ENCODE results near the gene ATAD1.

- no peak for TF ChIP-seq NFYB (CRISPR knock-in tag; conservative IDR thresholded peaks at IDR 0.05; ENCODE audit: low read depth)
- TF ChIP-seq, protein P1, sequence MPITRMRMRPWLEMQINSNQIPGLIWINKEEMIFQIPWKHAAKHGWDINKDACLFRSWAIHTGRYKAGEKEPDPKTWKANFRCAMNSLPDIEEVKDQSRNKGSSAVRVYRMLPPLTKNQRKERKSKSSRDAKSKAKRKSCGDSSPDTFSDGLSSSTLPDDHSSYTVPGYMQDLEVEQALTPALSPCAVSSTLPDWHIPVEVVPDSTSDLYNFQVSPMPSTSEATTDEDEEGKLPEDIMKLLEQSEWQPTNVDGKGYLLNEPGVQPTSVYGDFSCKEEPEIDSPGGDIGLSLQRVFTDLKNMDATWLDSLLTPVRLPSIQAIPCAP (CRISPR knock-in tag; IDR thresholded peaks at IDR 0.05) = no peak
- no peak for TF ChIP-seq CTCF (IDR thresholded peaks at IDR 0.05)
- TF ChIP-seq, protein P2, sequence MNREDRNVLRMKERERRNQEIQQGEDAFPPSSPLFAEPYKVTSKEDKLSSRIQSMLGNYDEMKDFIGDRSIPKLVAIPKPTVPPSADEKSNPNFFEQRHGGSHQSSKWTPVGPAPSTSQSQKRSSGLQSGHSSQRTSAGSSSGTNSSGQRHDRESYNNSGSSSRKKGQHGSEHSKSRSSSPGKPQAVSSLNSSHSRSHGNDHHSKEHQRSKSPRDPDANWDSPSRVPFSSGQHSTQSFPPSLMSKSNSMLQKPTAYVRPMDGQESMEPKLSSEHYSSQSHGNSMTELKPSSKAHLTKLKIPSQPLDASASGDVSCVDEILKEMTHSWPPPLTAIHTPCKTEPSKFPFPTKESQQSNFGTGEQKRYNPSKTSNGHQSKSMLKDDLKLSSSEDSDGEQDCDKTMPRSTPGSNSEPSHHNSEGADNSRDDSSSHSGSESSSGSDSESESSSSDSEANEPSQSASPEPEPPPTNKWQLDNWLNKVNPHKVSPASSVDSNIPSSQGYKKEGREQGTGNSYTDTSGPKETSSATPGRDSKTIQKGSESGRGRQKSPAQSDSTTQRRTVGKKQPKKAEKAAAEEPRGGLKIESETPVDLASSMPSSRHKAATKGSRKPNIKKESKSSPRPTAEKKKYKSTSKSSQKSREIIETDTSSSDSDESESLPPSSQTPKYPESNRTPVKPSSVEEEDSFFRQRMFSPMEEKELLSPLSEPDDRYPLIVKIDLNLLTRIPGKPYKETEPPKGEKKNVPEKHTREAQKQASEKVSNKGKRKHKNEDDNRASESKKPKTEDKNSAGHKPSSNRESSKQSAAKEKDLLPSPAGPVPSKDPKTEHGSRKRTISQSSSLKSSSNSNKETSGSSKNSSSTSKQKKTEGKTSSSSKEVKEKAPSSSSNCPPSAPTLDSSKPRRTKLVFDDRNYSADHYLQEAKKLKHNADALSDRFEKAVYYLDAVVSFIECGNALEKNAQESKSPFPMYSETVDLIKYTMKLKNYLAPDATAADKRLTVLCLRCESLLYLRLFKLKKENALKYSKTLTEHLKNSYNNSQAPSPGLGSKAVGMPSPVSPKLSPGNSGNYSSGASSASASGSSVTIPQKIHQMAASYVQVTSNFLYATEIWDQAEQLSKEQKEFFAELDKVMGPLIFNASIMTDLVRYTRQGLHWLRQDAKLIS (CRISPR knock-in tag; IDR thresholded peaks at IDR 0.05; ENCODE audit: borderline replicate concordance) = no peak
- TF ChIP-seq, protein P3, sequence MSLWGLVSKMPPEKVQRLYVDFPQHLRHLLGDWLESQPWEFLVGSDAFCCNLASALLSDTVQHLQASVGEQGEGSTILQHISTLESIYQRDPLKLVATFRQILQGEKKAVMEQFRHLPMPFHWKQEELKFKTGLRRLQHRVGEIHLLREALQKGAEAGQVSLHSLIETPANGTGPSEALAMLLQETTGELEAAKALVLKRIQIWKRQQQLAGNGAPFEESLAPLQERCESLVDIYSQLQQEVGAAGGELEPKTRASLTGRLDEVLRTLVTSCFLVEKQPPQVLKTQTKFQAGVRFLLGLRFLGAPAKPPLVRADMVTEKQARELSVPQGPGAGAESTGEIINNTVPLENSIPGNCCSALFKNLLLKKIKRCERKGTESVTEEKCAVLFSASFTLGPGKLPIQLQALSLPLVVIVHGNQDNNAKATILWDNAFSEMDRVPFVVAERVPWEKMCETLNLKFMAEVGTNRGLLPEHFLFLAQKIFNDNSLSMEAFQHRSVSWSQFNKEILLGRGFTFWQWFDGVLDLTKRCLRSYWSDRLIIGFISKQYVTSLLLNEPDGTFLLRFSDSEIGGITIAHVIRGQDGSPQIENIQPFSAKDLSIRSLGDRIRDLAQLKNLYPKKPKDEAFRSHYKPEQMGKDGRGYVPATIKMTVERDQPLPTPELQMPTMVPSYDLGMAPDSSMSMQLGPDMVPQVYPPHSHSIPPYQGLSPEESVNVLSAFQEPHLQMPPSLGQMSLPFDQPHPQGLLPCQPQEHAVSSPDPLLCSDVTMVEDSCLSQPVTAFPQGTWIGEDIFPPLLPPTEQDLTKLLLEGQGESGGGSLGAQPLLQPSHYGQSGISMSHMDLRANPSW (CRISPR knock-in tag; conservative IDR thresholded peaks at IDR 0.05; ENCODE audit: low read depth) = no peak
- TF ChIP-seq ATF1 (CRISPR knock-in tag; IDR thresholded peaks at IDR 0.05) = no peak
- TF ChIP-seq, protein P4, sequence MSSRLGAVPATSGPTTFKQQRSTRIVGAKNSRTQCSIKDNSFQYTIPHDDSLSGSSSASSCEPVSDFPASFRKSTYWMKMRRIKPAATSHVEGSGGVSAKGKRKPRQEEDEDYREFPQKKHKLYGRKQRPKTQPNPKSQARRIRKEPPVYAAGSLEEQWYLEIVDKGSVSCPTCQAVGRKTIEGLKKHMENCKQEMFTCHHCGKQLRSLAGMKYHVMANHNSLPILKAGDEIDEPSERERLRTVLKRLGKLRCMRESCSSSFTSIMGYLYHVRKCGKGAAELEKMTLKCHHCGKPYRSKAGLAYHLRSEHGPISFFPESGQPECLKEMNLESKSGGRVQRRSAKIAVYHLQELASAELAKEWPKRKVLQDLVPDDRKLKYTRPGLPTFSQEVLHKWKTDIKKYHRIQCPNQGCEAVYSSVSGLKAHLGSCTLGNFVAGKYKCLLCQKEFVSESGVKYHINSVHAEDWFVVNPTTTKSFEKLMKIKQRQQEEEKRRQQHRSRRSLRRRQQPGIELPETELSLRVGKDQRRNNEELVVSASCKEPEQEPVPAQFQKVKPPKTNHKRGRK (CRISPR knock-in tag; IDR thresholded peaks at IDR 0.05; ENCODE audit: borderline replicate concordance) = no peak
- no peak for TF ChIP-seq JUN (CRISPR knock-in tag; IDR thresholded peaks at IDR 0.05)
Measured at GRCh38 chr10:87817609-87818504, at the start of gene ATAD1.

All from WTC11 (cell line).